Measurements from ENCODE around the gene LILRA6. TPM values are rescaled to one million over a fixed set of nuclear protein-coding genes. Genes with fewer than 3 reads are reported as not detected.

The LILRA6 gene
- total and polyA plus RNA-seq, 2 of the 8 experiments (the other 6 are each of a cell fraction or from before 2014, with no cell fraction given), result not detected

GRCh38 chr19:54199401-54199800 lies 43.2 kb downstream of the LILRA6 start:
- Histone ChIP-seq H2AFZ (ENCODE audit: low read length) (no peak overlapping the region), H3K9ac (replicated peaks in 1 of 4; ENCODE audit: extremely low read depth in 1 of 4, low read depth in 3 of 4, low read length in 3 of 4) (0 out of 7 replicates have a peak overlapping the region, but pooled peaks of 1 of the 4 experiments have one; percentile 30), H3K36me3 (ENCODE audit: control insufficient read depth in 2 of 4, insufficient read depth in 4 of 4, low read length in 3 of 4) (peaks cover 18 to 34% (median 25%) of the 10 kb centered on the region in 4 experiments), H4K5ac (ENCODE audit: insufficient read length, low read depth, low read length) (no peak overlapping the region), H3K56ac (replicated peaks; ENCODE audit: insufficient read length, low read depth, low read length) (no peak overlapping the region), H3K9me3 (ENCODE audit: insufficient read depth in 2 of 2, low read depth in 1 of 2, low read length in 1 of 2) (no peaks in the 10 kb centered on the region), H3K4ac (replicated peaks; ENCODE audit: insufficient read length, low read depth, low read length) (no peak overlapping the region), H3K79me1 (ENCODE audit: low read depth, low read length) (peaks cover 6% of the 10 kb centered on the region; the same call in 1 of the 2 replicates), H2BK15ac (ENCODE audit: low read length) (no peak overlapping the region), H2BK5ac (ENCODE audit: low read depth, low read length) (no peak overlapping the region), H2BK20ac (ENCODE audit: low read length) (no peak overlapping the region), H3K27ac (ENCODE audit: low read depth, low read length) (no peak overlapping the region), H3K14ac (ENCODE audit: insufficient read length) (no peak overlapping the region), H3K27me3 (replicated peaks in 1 of 4; ENCODE audit: control insufficient read depth in 3 of 4, extremely low read depth in 1 of 4, insufficient read depth in 3 of 4, low read length in 3 of 4) (no peaks in the 10 kb centered on the region), H3K23ac (ENCODE audit: insufficient read length) (no peak overlapping the region), H3K4me1 (replicated peaks in 1 of 4; ENCODE audit: control insufficient read depth in 3 of 4, insufficient read depth in 4 of 4, low read length in 3 of 4) (peaks cover 9 to 23% (median 14%) of the 10 kb centered on the region in 4 experiments), H4K8ac (ENCODE audit: extremely low read depth, insufficient read depth, low read length) (peak overlapping the region; percentile 62; the same call in 1 of the 2 replicates), H3K4me2 (ENCODE audit: insufficient read depth in 1 of 2, low read depth in 2 of 2, low read length in 2 of 2) (peak overlapping the region in 1 of 2 experiments; percentile 60; a peak in 1 of 4 replicates), H3K23me2 (ENCODE audit: low read depth, low read length) (peaks cover 20% of the 10 kb centered on the region), H2BK12ac (ENCODE audit: low read depth, low read length) (no peak overlapping the region), H3K4me3 (ENCODE audit: extremely low read depth in 1 of 4, insufficient read depth in 2 of 4, low read depth in 3 of 4, low read length in 4 of 4) (no peak overlapping the region), H4K91ac (replicated peaks; ENCODE audit: insufficient read length, low read length) (no peak overlapping the region), H3K18ac (ENCODE audit: extremely low read depth, low read length) (no peak overlapping the region), H3K79me2 (ENCODE audit: control insufficient read depth in 1 of 2, insufficient read depth in 2 of 2, low read length in 2 of 2) (peaks cover 29 to 38% of the 10 kb centered on the region in 2 experiments), H2BK120ac (replicated peaks; ENCODE audit: low read depth, low read length) (no peak overlapping the region), H2AK5ac (ENCODE audit: low read depth, low read length) (no peak overlapping the region), H4K20me1 (replicated peaks in 1 of 2; ENCODE audit: control insufficient read depth in 1 of 2, insufficient read depth in 2 of 2, low read length in 2 of 2) (peaks cover 23 to 30% of the 10 kb centered on the region in 2 experiments)
- no peak for DNase-seq (ENCODE audit: low read depth in 1 of 2, low spot score in 2 of 2)
- WGBS, 2 experiments (ENCODE audit: extremely low coverage in 1 of 2, insufficient coverage in 1 of 2, insufficient read length in 1 of 2, insufficient replicate concordance in 2 of 2, low coverage in 1 of 2, low lambda C conversion rate in 2 of 2, missing lambda C conversion rate in 1 of 2), result 94% methylated on average over 16 of the region's 16 CpGs; no CpG with 5 or more reads in 1 of the 2 experiments
- ChIA-PET CTCF (ENCODE audit: partially characterized antibody) (interaction anchor here (0.6 to 3.2 kb wide), 4 partner anchors 10 to 67 kb away, joined by 3 to 10 read pairs (median 5); partner anchors contain the start of gene MBOAT7), POLR2A (ENCODE audit: partially characterized antibody) (interaction anchor here (0.8 to 28.7 kb wide), 18 partner anchors 8 to 422 kb away, joined by 3 to 909 read pairs (median 6); partner anchors contain the start of genes CNOT3, LENG1, MBOAT7 and PRPF31)
- no peak for FAIRE-seq
- TF ChIP-seq NRF1 (IDR thresholded peaks at IDR 0.05; ENCODE audit: low read depth, low read length) (no peak), BRCA1 (IDR thresholded peaks at IDR 0.05; ENCODE audit: low read depth, low read length) (no peak), SAP30 (IDR thresholded peaks at IDR 0.05; ENCODE audit: insufficient read depth, insufficient replicate concordance, low read length) (no peak), TEAD4 (IDR thresholded peaks at IDR 0.05; ENCODE audit: low read depth, low read length) (no peak), RNF2 (IDR thresholded peaks at IDR 0.05; ENCODE audit: borderline replicate concordance, low read depth, low read length, missing control alignments, poor library complexity, severe bottlenecking) (no peak), EP300 (IDR thresholded peaks at IDR 0.05; ENCODE audit: borderline replicate concordance in 1 of 2, low read depth in 2 of 2, low read length in 2 of 2) (no peak), TAF1 (IDR thresholded peaks at IDR 0.05; ENCODE audit: low read depth, low read length) (no peak), BCL11A (IDR thresholded peaks at IDR 0.05; ENCODE audit: low read depth in 2 of 2, low read length in 2 of 2) (no peak), RFX5 (IDR thresholded peaks at IDR 0.05; ENCODE audit: borderline replicate concordance, low read depth, low read length) (no peak), RXRA (IDR thresholded peaks at IDR 0.05; ENCODE audit: insufficient read depth, low read depth, low read length) (no peak), GABPA (IDR thresholded peaks at IDR 0.05; ENCODE audit: borderline replicate concordance, insufficient read depth, low read length) (no peak), TCF12 (IDR thresholded peaks at IDR 0.05; ENCODE audit: low read depth, low read length) (no peak), SIX5 (IDR thresholded peaks at IDR 0.05; ENCODE audit: low read depth, low read length) (no peak)
